ENCODE measurements around the gene METTL8.

METTL8 gene

GRCh38 chr2:171391532-171391931 lies 42.3 kb downstream of the METTL8 start:
- Histone ChIP-seq H3K4me1 (ENCODE audit: control insufficient read depth, low read depth, low read length) (peaks cover 4% of the 10 kb centered on the region), H3K4me2 (ENCODE audit: low read length) (no peak overlapping the region), H3K79me2 (ENCODE audit: control insufficient read depth, insufficient read depth, low read length) (no peaks in the 10 kb centered on the region), H3K9ac (ENCODE audit: low read length) (no peak overlapping the region), H3K27ac (ENCODE audit: low read depth, low read length) (no peak overlapping the region), H3K4ac (ENCODE audit: low read depth, low read length) (no peak overlapping the region), H3K4me3 (ENCODE audit: low read length) (no peak overlapping the region), H2BK120ac (ENCODE audit: low read depth, low read length) (no peak overlapping the region), H2BK5ac (ENCODE audit: low read length) (no peak overlapping the region), H3K36me3 (ENCODE audit: control insufficient read depth, insufficient read depth, low read length) (no peaks in the 10 kb centered on the region), H3K56ac (ENCODE audit: low read length) (no peak overlapping the region), H3K23ac (ENCODE audit: low read length) (no peak overlapping the region), H2BK15ac (replicated peaks; ENCODE audit: low read depth) (no peak overlapping the region), H4K5ac (ENCODE audit: low read length) (no peak overlapping the region), H3K27me3 (ENCODE audit: insufficient read depth, low read length, poor library complexity) (no peaks in the 10 kb centered on the region), H4K8ac (ENCODE audit: low read depth, low read length) (no peak overlapping the region), H3K18ac (ENCODE audit: low read length) (no peak overlapping the region), H2AK5ac (ENCODE audit: low read length) (no peak overlapping the region), H3K79me1 (ENCODE audit: low read length) (peaks cover 1% of the 10 kb centered on the region)
- WGBS (ENCODE audit: extremely low coverage, insufficient coverage, low lambda C conversion rate) = no CpG with 5 or more reads among the region's 2 CpGs
- peak; percentile 47 for DNase-seq

GRCh38 chr2:171390941-171391516 lies 42.8 kb downstream of the METTL8 start:
- H2BK15ac ChIP-seq (replicated peaks; ENCODE audit: low read depth) = no peak overlapping the region
- no peak overlapping the region for H4K5ac ChIP-seq (ENCODE audit: low read length)
- H3K79me2 ChIP-seq (ENCODE audit: control insufficient read depth, insufficient read depth, low read length) = no peaks in the 10 kb centered on the region
- H3K56ac ChIP-seq (ENCODE audit: low read length) = no peak overlapping the region
- H2AK5ac ChIP-seq (ENCODE audit: low read length) = no peak overlapping the region
- H3K27me3 ChIP-seq (ENCODE audit: insufficient read depth, low read length, poor library complexity) = no peaks in the 10 kb centered on the region
- H3K36me3 ChIP-seq (ENCODE audit: control insufficient read depth, insufficient read depth, low read length) = no peaks in the 10 kb centered on the region
- H3K4ac ChIP-seq (ENCODE audit: low read depth, low read length) = no peak overlapping the region
- H3K4me1 ChIP-seq (ENCODE audit: control insufficient read depth, low read depth, low read length) = peaks cover 4% of the 10 kb centered on the region
- peaks cover 1% of the 10 kb centered on the region for H3K79me1 ChIP-seq (ENCODE audit: low read length)
- DNase-seq = no peak
- H3K27ac ChIP-seq (ENCODE audit: low read depth, low read length) = no peak overlapping the region
- no peak overlapping the region for H3K9ac ChIP-seq (ENCODE audit: low read length)
- no peak overlapping the region for H3K4me3 ChIP-seq (ENCODE audit: low read length)
- H2BK5ac ChIP-seq (ENCODE audit: low read length) = no peak overlapping the region
- no peak overlapping the region for H3K4me2 ChIP-seq (ENCODE audit: low read length)
- H3K18ac ChIP-seq (ENCODE audit: low read length) = no peak overlapping the region
- no CpG with 5 or more reads among the region's 1 CpG for WGBS (ENCODE audit: extremely low coverage, insufficient coverage, low lambda C conversion rate)
- no peak overlapping the region for H4K8ac ChIP-seq (ENCODE audit: low read depth, low read length)
- no peak overlapping the region for H3K23ac ChIP-seq (ENCODE audit: low read length)
- H2BK120ac ChIP-seq (ENCODE audit: low read depth, low read length) = no peak overlapping the region

- no peak overlapping the region for H2BK5ac ChIP-seq (ENCODE audit: low read length)
- DNase-seq = no peak
- H3K4me1 ChIP-seq (ENCODE audit: control insufficient read depth, low read depth, low read length) = peaks cover 5% of the 10 kb centered on the region
- H3K4ac ChIP-seq (ENCODE audit: low read depth, low read length) = no peak overlapping the region
- no peaks in the 10 kb centered on the region for H3K27me3 ChIP-seq (ENCODE audit: insufficient read depth, low read length, poor library complexity)
- no peak overlapping the region for H2AK5ac ChIP-seq (ENCODE audit: low read length)
- H3K4me2 ChIP-seq (ENCODE audit: low read length) = no peak overlapping the region
- no peak overlapping the region for H2BK15ac ChIP-seq (replicated peaks; ENCODE audit: low read depth)
- no peaks in the 10 kb centered on the region for H3K79me2 ChIP-seq (ENCODE audit: control insufficient read depth, insufficient read depth, low read length)
- H4K5ac ChIP-seq (ENCODE audit: low read length) = no peak overlapping the region
- peaks cover 1% of the 10 kb centered on the region for H3K79me1 ChIP-seq (ENCODE audit: low read length)
- no peak overlapping the region for H3K4me3 ChIP-seq (ENCODE audit: low read length)
- no peak overlapping the region for H3K23ac ChIP-seq (ENCODE audit: low read length)
- no CpG with 5 or more reads among the region's 1 CpG for WGBS (ENCODE audit: extremely low coverage, insufficient coverage, low lambda C conversion rate)
- no peak overlapping the region for H3K56ac ChIP-seq (ENCODE audit: low read length)
- H4K8ac ChIP-seq (ENCODE audit: low read depth, low read length) = no peak overlapping the region
- no peak overlapping the region for H2BK120ac ChIP-seq (ENCODE audit: low read depth, low read length)
- no peak overlapping the region for H3K27ac ChIP-seq (ENCODE audit: low read depth, low read length)
- H3K36me3 ChIP-seq (ENCODE audit: control insufficient read depth, insufficient read depth, low read length) = no peaks in the 10 kb centered on the region
- no peak overlapping the region for H3K9ac ChIP-seq (ENCODE audit: low read length)
- no peak overlapping the region for H3K18ac ChIP-seq (ENCODE audit: low read length)
These were observed 44.0 kb downstream of the METTL8 start for GRCh38 chr2:171389780-171390179.

- H3K36me3 ChIP-seq (ENCODE audit: control insufficient read depth, insufficient read depth, low read length) = no peaks in the 10 kb centered on the region
These were observed 44.5 kb downstream of the METTL8 start for GRCh38 chr2:171389325-171389724.

GRCh38 chr2:171387052-171387451 lies 46.7 kb downstream of the METTL8 start:
- Histone ChIP-seq H3K56ac (ENCODE audit: low read length) (peak overlapping the region; percentile 3), H3K27ac (ENCODE audit: low read depth, low read length) (no peak overlapping the region), H3K4me2 (ENCODE audit: low read length) (no peak overlapping the region), H4K8ac (ENCODE audit: low read depth, low read length) (no peak overlapping the region), H3K18ac (ENCODE audit: low read length) (peak overlapping the region; percentile 25), H2AK5ac (ENCODE audit: low read length) (no peak overlapping the region), H3K4me3 (ENCODE audit: low read length) (no peak overlapping the region), H3K9ac (ENCODE audit: low read length) (no peak overlapping the region), H4K5ac (ENCODE audit: low read length) (no peak overlapping the region), H3K36me3 (ENCODE audit: control insufficient read depth, insufficient read depth, low read length) (no peaks in the 10 kb centered on the region), H3K79me1 (ENCODE audit: low read length) (peaks cover 1% of the 10 kb centered on the region), H3K4ac (ENCODE audit: low read depth, low read length) (no peak overlapping the region), H3K4me1 (ENCODE audit: control insufficient read depth, low read depth, low read length) (peaks cover 5% of the 10 kb centered on the region), H2BK5ac (ENCODE audit: low read length) (no peak overlapping the region), H3K23ac (ENCODE audit: low read length) (no peak overlapping the region), H2BK120ac (ENCODE audit: low read depth, low read length) (no peak overlapping the region), H3K79me2 (ENCODE audit: control insufficient read depth, insufficient read depth, low read length) (no peaks in the 10 kb centered on the region), H3K27me3 (ENCODE audit: insufficient read depth, low read length, poor library complexity) (no peaks in the 10 kb centered on the region), H2BK15ac (replicated peaks; ENCODE audit: low read depth) (no peak overlapping the region)
- no CpG with 5 or more reads among the region's 7 CpGs for WGBS (ENCODE audit: extremely low coverage, insufficient coverage, low lambda C conversion rate)
- no peak for DNase-seq

More at GRCh38 chr2:171389325-171389724, 44.5 kb downstream of the METTL8 start:
- H3K79me2 ChIP-seq (ENCODE audit: control insufficient read depth, insufficient read depth, low read length) = no peaks in the 10 kb centered on the region
- H3K4ac ChIP-seq (ENCODE audit: low read depth, low read length) = no peak overlapping the region
- H2BK5ac ChIP-seq (ENCODE audit: low read length) = no peak overlapping the region
- no peak overlapping the region for H3K9ac ChIP-seq (ENCODE audit: low read length)
- H2AK5ac ChIP-seq (ENCODE audit: low read length) = no peak overlapping the region
- H3K18ac ChIP-seq (ENCODE audit: low read length) = no peak overlapping the region
- no CpG with 5 or more reads among the region's 1 CpG for WGBS (ENCODE audit: extremely low coverage, insufficient coverage, low lambda C conversion rate)
- no peak overlapping the region for H4K8ac ChIP-seq (ENCODE audit: low read depth, low read length)
- H3K4me2 ChIP-seq (ENCODE audit: low read length) = no peak overlapping the region
- H3K27ac ChIP-seq (ENCODE audit: low read depth, low read length) = no peak overlapping the region
- peaks cover 5% of the 10 kb centered on the region for H3K4me1 ChIP-seq (ENCODE audit: control insufficient read depth, low read depth, low read length)
- no peak for DNase-seq
- H3K79me1 ChIP-seq (ENCODE audit: low read length) = peaks cover 1% of the 10 kb centered on the region
- no peak overlapping the region for H4K5ac ChIP-seq (ENCODE audit: low read length)
- no peak overlapping the region for H2BK15ac ChIP-seq (replicated peaks; ENCODE audit: low read depth)
- no peak overlapping the region for H3K4me3 ChIP-seq (ENCODE audit: low read length)
- no peak overlapping the region for H3K23ac ChIP-seq (ENCODE audit: low read length)
- H3K27me3 ChIP-seq (ENCODE audit: insufficient read depth, low read length, poor library complexity) = no peaks in the 10 kb centered on the region
- H2BK120ac ChIP-seq (ENCODE audit: low read depth, low read length) = no peak overlapping the region
- H3K56ac ChIP-seq (ENCODE audit: low read length) = no peak overlapping the region

- Histone ChIP-seq H2BK120ac (ENCODE audit: low read depth, low read length) (no peak overlapping the region), H3K4me3 (ENCODE audit: low read length) (no peak overlapping the region), H2BK15ac (replicated peaks; ENCODE audit: low read depth) (no peak overlapping the region), H2BK5ac (ENCODE audit: low read length) (no peak overlapping the region), H2AK5ac (ENCODE audit: low read length) (no peak overlapping the region), H3K18ac (ENCODE audit: low read length) (peak overlapping the region; percentile 25), H3K79me2 (ENCODE audit: control insufficient read depth, insufficient read depth, low read length) (no peaks in the 10 kb centered on the region), H3K23ac (ENCODE audit: low read length) (no peak overlapping the region), H4K5ac (ENCODE audit: low read length) (no peak overlapping the region), H3K27me3 (ENCODE audit: insufficient read depth, low read length, poor library complexity) (no peaks in the 10 kb centered on the region), H3K79me1 (ENCODE audit: low read length) (peaks cover 1% of the 10 kb centered on the region), H3K27ac (ENCODE audit: low read depth, low read length) (no peak overlapping the region), H3K4me1 (ENCODE audit: control insufficient read depth, low read depth, low read length) (peaks cover 5% of the 10 kb centered on the region), H4K8ac (ENCODE audit: low read depth, low read length) (no peak overlapping the region), H3K4ac (ENCODE audit: low read depth, low read length) (no peak overlapping the region), H3K9ac (ENCODE audit: low read length) (no peak overlapping the region), H3K4me2 (ENCODE audit: low read length) (no peak overlapping the region), H3K36me3 (ENCODE audit: control insufficient read depth, insufficient read depth, low read length) (no peaks in the 10 kb centered on the region), H3K56ac (ENCODE audit: low read length) (peak overlapping the region; percentile 3)
- WGBS (ENCODE audit: extremely low coverage, insufficient coverage, low lambda C conversion rate) = no CpG with 5 or more reads among the region's 10 CpGs
- peak; percentile 61 for DNase-seq
These were observed 47.2 kb downstream of the METTL8 start for GRCh38 chr2:171386627-171387026.

All from mesendoderm (in vitro differentiated cells).